Measurements from ENCODE around the gene SDK1.

DNA sequence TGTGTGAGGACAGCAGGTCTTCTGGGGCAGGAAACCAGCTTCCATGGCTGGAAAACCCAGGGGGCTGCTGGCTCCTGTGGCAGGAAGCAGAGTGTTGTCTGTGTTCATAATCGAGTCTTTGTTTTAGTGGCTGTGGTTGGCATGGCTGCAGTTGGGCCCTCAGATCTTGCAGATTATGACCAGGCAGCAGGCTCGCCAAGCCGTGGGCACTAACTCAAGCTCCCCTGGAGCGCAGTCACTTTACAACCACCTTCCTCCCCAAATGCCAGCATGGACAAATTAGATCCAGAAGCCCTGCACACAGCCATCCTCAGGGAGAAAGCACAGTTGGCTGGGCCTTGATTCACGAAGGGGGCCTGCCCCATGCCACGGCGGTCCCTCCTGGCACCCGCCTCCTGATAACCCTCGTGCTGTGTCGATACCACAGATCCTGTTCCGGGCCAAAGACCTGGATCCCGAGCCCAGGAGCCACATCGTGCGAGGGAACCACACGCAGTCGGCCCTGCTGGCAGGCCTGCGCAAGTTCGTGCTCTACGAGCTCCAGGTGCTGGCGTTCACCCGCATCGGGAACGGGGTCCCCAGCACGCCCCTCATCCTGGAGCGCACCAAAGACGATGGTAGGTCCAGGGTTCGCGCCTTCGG lies 828.5 kb downstream of the SDK1 start:
- TF ChIP-seq EZH2 (IDR thresholded peaks at IDR 0.05; ENCODE audit: insufficient read depth, poor library complexity, severe bottlenecking), result no peak
- no peak for TF ChIP-seq EZH2phosphoT487 (IDR thresholded peaks at IDR 0.05; ENCODE audit: insufficient read depth, low read depth)

Measured in GM23248 (cell line).